NT2/D1 (cell line): ENCODE data around the gene ETV5.

Source experiments
- DNase-seq: peaks from one replicate; pipeline ENCODE4 v3.0.0-alpha.2; 2011; ENCODE audit warnings: low read depth, low spot score
- H3K27me3 ChIP-seq: 2 replicates; pipeline ENCODE4 v1.6.0; 2011; ENCODE audit warnings: mild to moderate bottlenecking; ENCODE audit not compliant: insufficient read length, insufficient read depth
- H3K36me3 ChIP-seq: 2 replicates; pipeline ENCODE4 v1.6.1; 2011; ENCODE audit warnings: mild to moderate bottlenecking, low read length, mixed read lengths; ENCODE audit not compliant: insufficient read depth, insufficient read length
- H3K4me1 ChIP-seq: 2 replicates; pipeline ENCODE4 v1.5.1; 2011; ENCODE audit not compliant: insufficient read depth, insufficient read length
- H3K4me3 ChIP-seq: 2 replicates; pipeline ENCODE4 v1.5.1; 2011; ENCODE audit warnings: low read depth; ENCODE audit not compliant: insufficient read length
- H3K9ac ChIP-seq: 2 replicates; pipeline ENCODE4 v1.6.0; 2011; ENCODE audit warnings: low read depth; ENCODE audit not compliant: insufficient read length
- H3K9me3 ChIP-seq: 2 replicates; pipeline ENCODE4 v1.5.1; 2011; ENCODE audit warnings: mild to moderate bottlenecking, low read length; ENCODE audit not compliant: insufficient read depth
- SUZ12 ChIP-seq: IDR thresholded peaks from 2 replicates; pipeline ENCODE4 v1.6.1; 2011; ENCODE audit not compliant: insufficient read length, insufficient read depth; ENCODE audit errors: extremely low read depth
- YY1 ChIP-seq: IDR thresholded peaks from 2 replicates; pipeline ENCODE4 v1.6.1; 2011; ENCODE audit not compliant: insufficient read length, insufficient read depth
- ZNF274 ChIP-seq: IDR thresholded peaks from 2 replicates; pipeline ENCODE4 v1.6.1; 2011; ENCODE audit warnings: mild to moderate bottlenecking, low read depth, low read length

Gene ETV5

DNA sequence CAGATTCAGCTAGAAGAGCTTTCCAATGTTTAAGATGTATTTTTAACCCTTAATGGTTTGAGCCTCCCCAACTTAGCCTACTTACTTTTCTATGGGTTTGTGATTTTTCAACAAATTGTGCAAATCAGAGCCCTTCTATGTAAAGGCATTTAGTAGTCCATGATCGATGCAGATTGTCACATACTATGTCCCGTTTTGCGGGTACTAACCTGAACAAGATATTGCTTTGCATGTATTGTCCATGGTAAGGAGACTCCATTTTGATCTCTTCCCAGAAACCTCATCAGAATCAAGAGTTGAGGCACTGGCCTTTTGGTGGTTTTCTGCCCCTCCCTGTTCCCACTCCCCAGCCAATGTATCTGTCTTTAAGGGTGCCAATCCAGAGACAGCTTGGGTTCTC, 60.8 kb downstream of the ETV5 start:
- TF ChIP-seq ZNF274 (no peak), YY1 (no peak), SUZ12 (no peak)
- peaks cover 54% of the 10 kb centered on the region for H3K36me3 ChIP-seq
- H3K9ac ChIP-seq, result no peak overlapping the region
- H3K4me3 ChIP-seq, result no peak overlapping the region
- no peaks in the 10 kb centered on the region for H3K27me3 ChIP-seq
- no peaks in the 10 kb centered on the region for H3K9me3 ChIP-seq
- H3K4me1 ChIP-seq, result no peaks in the 10 kb centered on the region
- no peak for DNase-seq

DNA sequence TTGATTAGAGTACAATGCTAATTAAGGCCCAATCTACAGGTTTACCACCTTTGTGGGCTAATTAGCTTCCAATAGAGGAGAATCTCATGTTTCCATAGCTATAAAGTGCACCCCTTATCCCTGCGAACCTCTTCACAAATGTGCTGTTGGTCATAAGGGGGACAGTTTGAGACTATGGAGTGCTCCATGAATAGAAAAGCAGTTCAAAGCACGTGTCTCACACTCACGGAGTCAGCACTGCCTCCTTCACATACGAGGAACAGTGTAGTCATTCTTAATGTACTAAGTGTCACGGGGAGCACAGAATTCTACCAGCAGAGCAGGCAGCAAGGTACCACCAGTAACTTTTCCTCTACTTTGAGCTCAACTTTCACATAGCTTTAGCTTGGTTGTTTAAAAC, 62.1 kb downstream of the ETV5 start:
- no peak for DNase-seq
- TF ChIP-seq ZNF274, result no peak
- TF ChIP-seq YY1, result no peak
- TF ChIP-seq SUZ12, result no peak
- Histone ChIP-seq H3K4me1 (no peaks in the 10 kb centered on the region), H3K4me3 (no peak overlapping the region), H3K9ac (no peak overlapping the region), H3K9me3 (no peaks in the 10 kb centered on the region), H3K27me3 (no peaks in the 10 kb centered on the region), H3K36me3 (peaks cover 45% of the 10 kb centered on the region)

DNA sequence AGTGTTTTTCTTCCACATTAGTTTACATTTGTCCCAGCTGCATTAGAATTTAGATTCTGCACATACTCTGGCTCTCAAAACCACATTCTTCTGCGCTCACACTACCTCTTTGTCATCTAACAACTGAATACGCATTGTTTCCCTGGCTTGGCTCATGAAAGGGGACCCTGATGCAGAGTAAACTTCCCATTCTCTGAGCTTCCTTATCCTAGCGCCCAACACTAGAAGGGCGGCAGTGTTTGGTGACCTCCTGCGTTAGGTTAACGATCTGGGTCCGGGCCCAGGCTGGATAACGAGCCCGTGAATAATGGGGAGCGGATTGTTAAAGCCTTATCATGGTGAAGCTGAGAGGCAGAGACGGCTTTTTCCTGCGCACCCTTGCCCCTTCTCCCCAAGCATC, 63.9 kb downstream of the ETV5 start:
- no peak overlapping the region for H3K4me3 ChIP-seq
- H3K9ac ChIP-seq, result no peak overlapping the region
- H3K9me3 ChIP-seq, result no peaks in the 10 kb centered on the region
- no peaks in the 10 kb centered on the region for H3K27me3 ChIP-seq
- no peak for DNase-seq
- TF ChIP-seq ZNF274 (no peak), YY1 (no peak), SUZ12 (no peak)
- no peaks in the 10 kb centered on the region for H3K4me1 ChIP-seq
- peaks cover 26% of the 10 kb centered on the region for H3K36me3 ChIP-seq

DNA sequence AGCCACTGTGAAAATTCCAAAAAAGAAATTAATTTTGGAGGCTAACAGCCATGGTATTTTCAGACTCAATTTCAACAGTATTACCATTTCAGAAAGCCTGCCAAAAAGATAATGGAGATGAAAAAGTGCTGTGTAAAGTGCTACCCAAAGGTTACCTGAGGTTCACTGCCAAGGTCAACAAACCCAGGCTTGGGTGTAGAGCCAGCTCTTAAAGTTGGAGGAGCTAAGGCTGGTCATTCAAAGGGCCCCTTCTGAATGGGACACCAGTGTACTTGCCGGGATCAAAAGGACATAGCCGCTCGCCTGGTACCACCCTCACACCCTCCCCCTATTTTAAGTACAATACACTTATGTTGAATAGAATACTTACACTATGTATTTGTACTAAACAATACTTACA, 64.5 kb downstream of the ETV5 start:
- Histone ChIP-seq H3K9ac (no peak overlapping the region), H3K36me3 (peaks cover 22% of the 10 kb centered on the region)
- no peak for DNase-seq

DNA sequence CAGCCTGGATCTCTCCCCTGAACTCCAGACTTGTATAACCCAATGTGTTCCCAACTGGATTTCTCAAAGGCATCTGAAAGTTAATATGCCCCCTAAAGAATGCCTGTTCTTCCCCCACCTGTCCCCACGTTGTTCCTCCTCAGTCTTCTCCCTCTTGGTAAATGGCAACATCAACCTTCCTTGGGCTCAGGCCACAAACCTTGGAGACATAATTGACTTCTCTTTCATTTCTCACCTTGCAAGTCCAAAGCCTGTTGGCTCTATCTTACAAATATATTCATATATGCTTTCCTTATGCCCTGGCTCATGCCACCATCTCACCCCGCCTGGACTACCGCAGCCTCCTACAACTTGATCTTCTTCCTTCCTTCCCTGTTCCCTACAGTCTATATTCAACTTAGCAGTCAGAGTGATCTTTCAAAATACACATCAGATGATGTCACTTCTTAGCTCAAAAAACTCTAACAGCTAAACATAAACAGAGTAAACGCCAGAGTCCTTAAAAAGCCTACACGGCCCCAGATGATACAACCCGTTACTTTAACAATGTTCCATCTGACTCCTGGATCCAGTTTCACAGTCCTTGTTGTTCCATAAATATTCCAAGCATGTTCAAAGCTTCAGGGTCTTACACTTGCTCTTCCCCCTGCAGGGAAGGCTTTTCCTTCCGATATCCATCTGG, 66.2 kb downstream of the ETV5 start:
- Histone ChIP-seq H3K9ac (no peak overlapping the region), H3K36me3 (peaks cover 4% of the 10 kb centered on the region), H3K9me3 (peaks cover 7% of the 10 kb centered on the region; the same call in 1 of the 2 replicates), H3K4me1 (no peaks in the 10 kb centered on the region), H3K4me3 (no peak overlapping the region), H3K27me3 (no peaks in the 10 kb centered on the region)
- TF ChIP-seq SUZ12, result no peak
- TF ChIP-seq YY1, result no peak
- TF ChIP-seq ZNF274, result no peak
- DNase-seq, result no peak

More for the DNA sequence above, 64.5 kb downstream of the ETV5 start:
- Histone ChIP-seq H3K4me1 (no peaks in the 10 kb centered on the region), H3K9me3 (no peaks in the 10 kb centered on the region), H3K27me3 (no peaks in the 10 kb centered on the region), H3K4me3 (no peak overlapping the region)
- TF ChIP-seq ZNF274 (no peak), SUZ12 (no peak), YY1 (no peak)

DNA sequence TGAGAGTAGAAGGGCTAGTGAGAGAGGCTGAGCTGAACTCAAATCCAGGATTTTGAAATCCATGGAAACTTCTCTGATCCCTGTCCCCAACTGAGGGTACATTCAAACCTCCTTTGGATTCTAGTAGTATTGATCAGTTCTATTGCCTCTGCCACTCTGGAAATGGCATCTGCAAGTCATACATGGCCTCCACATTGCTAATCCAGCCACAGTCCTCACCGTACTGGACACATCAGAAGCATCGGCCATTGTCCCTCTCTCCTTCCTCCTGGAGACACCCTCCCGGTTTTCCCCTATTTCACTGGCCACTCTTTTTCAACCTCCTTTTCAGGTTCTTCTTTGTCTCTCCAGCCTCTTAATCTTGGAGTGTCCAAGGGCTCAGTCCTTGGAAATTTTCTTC, 66.9 kb downstream of the ETV5 start:
- peaks cover 4% of the 10 kb centered on the region for H3K36me3 ChIP-seq
- no peaks in the 10 kb centered on the region for H3K4me1 ChIP-seq
- no peak for DNase-seq
- H3K27me3 ChIP-seq, result no peaks in the 10 kb centered on the region
- H3K4me3 ChIP-seq, result no peak overlapping the region
- no peak for TF ChIP-seq SUZ12
- no peak for TF ChIP-seq ZNF274
- no peak for TF ChIP-seq YY1
- H3K9ac ChIP-seq, result no peak overlapping the region
- H3K9me3 ChIP-seq, result peaks cover 7% of the 10 kb centered on the region; the same call in 1 of the 2 replicates

DNA sequence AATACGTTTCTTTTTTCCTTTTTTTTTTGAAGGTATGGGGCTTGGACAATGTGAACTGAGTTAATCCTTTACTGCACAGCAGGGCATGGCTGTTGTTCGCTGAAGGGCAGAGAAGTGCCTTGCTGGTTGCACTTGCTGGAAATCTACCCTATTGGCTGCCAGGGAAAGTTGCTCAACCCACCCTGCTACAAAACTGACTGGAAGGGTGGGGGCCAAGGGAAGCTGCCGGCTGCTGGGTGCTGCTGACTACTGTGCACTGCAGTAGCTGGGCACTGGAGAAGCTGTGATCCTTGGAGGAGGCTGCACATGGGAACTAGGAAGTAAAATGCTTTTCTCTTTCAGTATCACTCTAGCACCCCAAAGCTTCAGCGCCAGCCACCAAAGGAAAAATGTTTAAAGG, 70.5 kb downstream of the ETV5 start:
- no peak overlapping the region for H3K4me3 ChIP-seq
- no peaks in the 10 kb centered on the region for H3K27me3 ChIP-seq
- DNase-seq, result no peak
- no peak for TF ChIP-seq YY1
- no peak for TF ChIP-seq SUZ12
- no peak for TF ChIP-seq ZNF274
- H3K4me1 ChIP-seq, result no peaks in the 10 kb centered on the region
- H3K9me3 ChIP-seq, result peaks cover 15% of the 10 kb centered on the region
- H3K36me3 ChIP-seq, result no peaks in the 10 kb centered on the region
- H3K9ac ChIP-seq, result no peak overlapping the region

DNA sequence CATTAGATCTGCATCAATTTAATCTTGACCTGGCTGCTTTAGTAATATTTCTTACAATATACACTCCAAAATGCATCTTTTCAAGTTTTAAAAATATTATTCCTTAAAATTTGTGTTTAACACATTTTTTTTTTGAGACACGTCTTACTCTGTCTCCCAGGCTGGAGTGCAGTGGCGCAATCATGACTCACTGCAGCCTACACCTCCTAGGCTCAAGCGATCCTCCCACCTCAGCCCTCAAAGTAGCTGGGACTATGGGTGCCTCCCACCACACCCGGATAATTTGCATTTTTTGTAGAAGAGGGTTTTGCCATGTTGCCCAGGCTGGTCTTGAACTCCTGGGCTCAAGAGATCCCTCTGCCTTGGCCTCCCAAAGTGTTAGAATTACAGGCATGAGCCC, 73.6 kb downstream of the ETV5 start:
- Histone ChIP-seq H3K9ac (no peak overlapping the region), H3K4me1 (no peaks in the 10 kb centered on the region), H3K4me3 (no peak overlapping the region), H3K27me3 (no peaks in the 10 kb centered on the region), H3K9me3 (peaks cover 28% of the 10 kb centered on the region), H3K36me3 (no peaks in the 10 kb centered on the region)
- no peak for TF ChIP-seq YY1
- no peak for TF ChIP-seq ZNF274
- TF ChIP-seq SUZ12, result no peak
- no peak for DNase-seq
